ENCODE results near the gene GLDC. TPM values are rescaled to one million over a fixed set of nuclear protein-coding genes. Genes with fewer than 3 reads are reported as not detected.

Gene GLDC
- total RNA-seq, 1 experiment from 2014 or later = 145 TPM

DNA sequence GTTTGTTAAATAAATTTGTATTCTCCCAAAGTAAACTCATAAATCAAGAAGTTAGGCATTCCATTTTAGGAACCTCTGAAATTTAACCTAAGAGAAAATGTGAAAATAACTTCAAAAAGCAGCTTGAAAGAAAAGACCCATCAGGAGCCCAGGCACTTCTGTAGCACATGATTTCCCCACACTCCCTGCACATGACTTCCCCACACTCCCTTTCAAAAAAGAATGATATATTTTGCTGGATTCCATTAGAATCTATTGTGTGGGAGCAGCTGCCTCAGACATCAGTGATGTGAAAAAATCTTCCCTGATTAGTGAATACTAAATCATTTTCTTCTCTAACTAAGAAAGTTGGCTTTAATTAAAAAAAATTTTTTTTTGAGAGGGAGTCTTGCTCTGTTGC lies 83.3 kb downstream of the GLDC start:
- ATAC-seq = no peak
- H3K27ac Mint-ChIP-seq = no peak overlapping the region
- H3K36me3 Mint-ChIP-seq = peaks cover 62% of the 10 kb centered on the region
- no peaks in the 10 kb centered on the region for H3K9me3 Mint-ChIP-seq
- no peak overlapping the region for H3K4me3 Mint-ChIP-seq
- no peak for DNase-seq (ENCODE audit: low spot score)
- ChIA-PET POLR2A (no interaction called here), CTCF (no interaction called here)
- TF ChIP-seq, protein P1, sequence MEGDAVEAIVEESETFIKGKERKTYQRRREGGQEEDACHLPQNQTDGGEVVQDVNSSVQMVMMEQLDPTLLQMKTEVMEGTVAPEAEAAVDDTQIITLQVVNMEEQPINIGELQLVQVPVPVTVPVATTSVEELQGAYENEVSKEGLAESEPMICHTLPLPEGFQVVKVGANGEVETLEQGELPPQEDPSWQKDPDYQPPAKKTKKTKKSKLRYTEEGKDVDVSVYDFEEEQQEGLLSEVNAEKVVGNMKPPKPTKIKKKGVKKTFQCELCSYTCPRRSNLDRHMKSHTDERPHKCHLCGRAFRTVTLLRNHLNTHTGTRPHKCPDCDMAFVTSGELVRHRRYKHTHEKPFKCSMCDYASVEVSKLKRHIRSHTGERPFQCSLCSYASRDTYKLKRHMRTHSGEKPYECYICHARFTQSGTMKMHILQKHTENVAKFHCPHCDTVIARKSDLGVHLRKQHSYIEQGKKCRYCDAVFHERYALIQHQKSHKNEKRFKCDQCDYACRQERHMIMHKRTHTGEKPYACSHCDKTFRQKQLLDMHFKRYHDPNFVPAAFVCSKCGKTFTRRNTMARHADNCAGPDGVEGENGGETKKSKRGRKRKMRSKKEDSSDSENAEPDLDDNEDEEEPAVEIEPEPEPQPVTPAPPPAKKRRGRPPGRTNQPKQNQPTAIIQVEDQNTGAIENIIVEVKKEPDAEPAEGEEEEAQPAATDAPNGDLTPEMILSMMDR (IDR thresholded peaks at IDR 0.05) = no peak
- TF ChIP-seq, protein P2, sequence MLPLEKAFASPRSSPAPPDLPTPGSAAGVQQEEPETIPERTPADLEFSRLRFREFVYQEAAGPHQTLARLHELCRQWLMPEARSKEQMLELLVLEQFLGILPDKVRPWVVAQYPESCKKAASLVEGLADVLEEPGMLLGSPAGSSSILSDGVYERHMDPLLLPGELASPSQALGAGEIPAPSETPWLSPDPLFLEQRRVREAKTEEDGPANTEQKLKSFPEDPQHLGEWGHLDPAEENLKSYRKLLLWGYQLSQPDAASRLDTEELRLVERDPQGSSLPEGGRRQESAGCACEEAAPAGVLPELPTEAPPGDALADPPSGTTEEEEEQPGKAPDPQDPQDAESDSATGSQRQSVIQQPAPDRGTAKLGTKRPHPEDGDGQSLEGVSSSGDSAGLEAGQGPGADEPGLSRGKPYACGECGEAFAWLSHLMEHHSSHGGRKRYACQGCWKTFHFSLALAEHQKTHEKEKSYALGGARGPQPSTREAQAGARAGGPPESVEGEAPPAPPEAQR (CRISPR knock-in tag; IDR thresholded peaks at IDR 0.05) = no peak
- no peak for TF ChIP-seq CBFB (CRISPR knock-in tag; IDR thresholded peaks at IDR 0.05; ENCODE audit: low read depth)
- no peak for TF ChIP-seq ZNF121 (CRISPR knock-in tag; IDR thresholded peaks at IDR 0.05)
- TF ChIP-seq SMAD3 (CRISPR knock-in tag; IDR thresholded peaks at IDR 0.05; ENCODE audit: borderline replicate concordance) = no peak
- TF ChIP-seq RORB (CRISPR knock-in tag; IDR thresholded peaks at IDR 0.05) = no peak
- TF ChIP-seq ZNF317 (CRISPR knock-in tag; IDR thresholded peaks at IDR 0.05; ENCODE audit: borderline replicate concordance, low read depth) = no peak
- TF ChIP-seq TCF7 (CRISPR knock-in tag; IDR thresholded peaks at IDR 0.05; ENCODE audit: low read depth) = no peak
- TF ChIP-seq ETV6 (CRISPR knock-in tag; IDR thresholded peaks at IDR 0.05) = no peak
- TF ChIP-seq NR3C1 (CRISPR knock-in tag; conservative IDR thresholded peaks at IDR 0.05; ENCODE audit: low read depth) = no peak
- TF ChIP-seq, protein P3, sequence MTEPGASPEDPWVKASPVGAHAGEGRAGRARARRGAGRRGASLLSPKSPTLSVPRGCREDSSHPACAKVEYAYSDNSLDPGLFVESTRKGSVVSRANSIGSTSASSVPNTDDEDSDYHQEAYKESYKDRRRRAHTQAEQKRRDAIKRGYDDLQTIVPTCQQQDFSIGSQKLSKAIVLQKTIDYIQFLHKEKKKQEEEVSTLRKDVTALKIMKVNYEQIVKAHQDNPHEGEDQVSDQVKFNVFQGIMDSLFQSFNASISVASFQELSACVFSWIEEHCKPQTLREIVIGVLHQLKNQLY (CRISPR knock-in tag; IDR thresholded peaks at IDR 0.05) = no peak
- no peak for TF ChIP-seq RELA (CRISPR knock-in tag; IDR thresholded peaks at IDR 0.05; ENCODE audit: borderline replicate concordance)
- no peak for TF ChIP-seq HMGA2 (CRISPR knock-in tag; IDR thresholded peaks at IDR 0.05)
- TF ChIP-seq, protein P4, sequence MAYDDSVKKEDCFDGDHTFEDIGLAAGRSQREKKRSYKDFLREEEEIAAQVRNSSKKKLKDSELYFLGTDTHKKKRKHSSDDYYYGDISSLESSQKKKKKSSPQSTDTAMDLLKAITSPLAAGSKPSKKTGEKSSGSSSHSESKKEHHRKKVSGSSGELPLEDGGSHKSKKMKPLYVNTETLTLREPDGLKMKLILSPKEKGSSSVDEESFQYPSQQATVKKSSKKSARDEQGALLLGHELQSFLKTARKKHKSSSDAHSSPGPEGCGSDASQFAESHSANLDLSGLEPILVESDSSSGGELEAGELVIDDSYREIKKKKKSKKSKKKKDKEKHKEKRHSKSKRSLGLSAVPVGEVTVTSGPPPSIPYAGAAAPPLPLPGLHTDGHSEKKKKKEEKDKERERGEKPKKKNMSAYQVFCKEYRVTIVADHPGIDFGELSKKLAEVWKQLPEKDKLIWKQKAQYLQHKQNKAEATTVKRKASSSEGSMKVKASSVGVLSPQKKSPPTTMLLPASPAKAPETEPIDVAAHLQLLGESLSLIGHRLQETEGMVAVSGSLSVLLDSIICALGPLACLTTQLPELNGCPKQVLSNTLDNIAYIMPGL (CRISPR knock-in tag; IDR thresholded peaks at IDR 0.05) = no peak
- no peak for TF ChIP-seq ZNF396 (CRISPR knock-in tag; IDR thresholded peaks at IDR 0.05; ENCODE audit: borderline replicate concordance)
- TF ChIP-seq, protein P5, sequence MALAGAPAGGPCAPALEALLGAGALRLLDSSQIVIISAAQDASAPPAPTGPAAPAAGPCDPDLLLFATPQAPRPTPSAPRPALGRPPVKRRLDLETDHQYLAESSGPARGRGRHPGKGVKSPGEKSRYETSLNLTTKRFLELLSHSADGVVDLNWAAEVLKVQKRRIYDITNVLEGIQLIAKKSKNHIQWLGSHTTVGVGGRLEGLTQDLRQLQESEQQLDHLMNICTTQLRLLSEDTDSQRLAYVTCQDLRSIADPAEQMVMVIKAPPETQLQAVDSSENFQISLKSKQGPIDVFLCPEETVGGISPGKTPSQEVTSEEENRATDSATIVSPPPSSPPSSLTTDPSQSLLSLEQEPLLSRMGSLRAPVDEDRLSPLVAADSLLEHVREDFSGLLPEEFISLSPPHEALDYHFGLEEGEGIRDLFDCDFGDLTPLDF (CRISPR knock-in tag; IDR thresholded peaks at IDR 0.05) = no peak
- no peak for TF ChIP-seq ZNF416 (CRISPR knock-in tag; IDR thresholded peaks at IDR 0.05)
- peaks cover 13% of the 10 kb centered on the region for H3K4me1 Mint-ChIP-seq
- H3K27me3 Mint-ChIP-seq (ENCODE audit: low read depth) = no peaks in the 10 kb centered on the region

DNA sequence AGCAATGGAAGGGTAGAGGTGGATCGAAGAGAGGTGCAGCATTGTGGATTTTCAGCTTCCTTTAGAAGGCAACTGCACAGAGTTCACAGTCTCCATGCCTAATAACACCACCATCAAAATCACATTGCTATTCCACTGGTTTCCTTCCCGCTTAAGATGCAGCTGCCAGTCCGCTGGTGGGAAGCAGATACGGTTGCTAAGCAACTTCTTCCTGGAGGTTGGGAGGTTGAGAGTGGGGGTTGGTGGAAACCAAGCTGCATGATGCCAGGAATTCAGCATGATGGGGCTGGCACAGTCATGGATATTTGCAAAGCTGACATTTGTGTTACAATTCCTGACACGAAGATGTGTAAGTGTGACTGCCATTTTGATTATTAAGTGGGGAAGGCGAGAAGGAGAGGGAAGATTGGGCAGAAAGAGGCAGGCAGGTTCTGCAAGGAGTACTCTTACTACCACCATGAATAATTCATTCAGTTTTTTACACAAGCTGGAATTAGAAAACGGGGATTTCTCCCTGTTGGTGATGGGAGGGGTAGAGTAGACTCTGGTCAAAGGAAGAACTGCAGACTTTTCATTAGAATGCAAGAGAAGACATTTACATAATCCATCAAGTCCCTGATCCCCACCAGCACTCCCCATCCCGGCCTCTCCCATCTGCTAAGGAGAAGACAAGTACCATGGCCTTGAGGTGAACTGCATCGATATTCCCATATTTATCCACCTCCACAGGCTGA lies 87.5 kb downstream of the GLDC start:
- Mint-ChIP-seq H3K27ac (no peak overlapping the region; the same call in 1 of the 2 replicates), H3K27me3 (ENCODE audit: low read depth) (no peaks in the 10 kb centered on the region), H3K4me3 (no peak overlapping the region), H3K4me1 (peaks cover 13% of the 10 kb centered on the region), H3K9me3 (no peaks in the 10 kb centered on the region), H3K36me3 (peaks cover 73% of the 10 kb centered on the region)
- DNase-seq (ENCODE audit: low spot score) = no peak
- peak; percentile 44; the same call in 1 of the 2 replicates for ATAC-seq
- ChIA-PET CTCF (no interaction called here), POLR2A (no interaction called here)
- TF ChIP-seq, protein P6, sequence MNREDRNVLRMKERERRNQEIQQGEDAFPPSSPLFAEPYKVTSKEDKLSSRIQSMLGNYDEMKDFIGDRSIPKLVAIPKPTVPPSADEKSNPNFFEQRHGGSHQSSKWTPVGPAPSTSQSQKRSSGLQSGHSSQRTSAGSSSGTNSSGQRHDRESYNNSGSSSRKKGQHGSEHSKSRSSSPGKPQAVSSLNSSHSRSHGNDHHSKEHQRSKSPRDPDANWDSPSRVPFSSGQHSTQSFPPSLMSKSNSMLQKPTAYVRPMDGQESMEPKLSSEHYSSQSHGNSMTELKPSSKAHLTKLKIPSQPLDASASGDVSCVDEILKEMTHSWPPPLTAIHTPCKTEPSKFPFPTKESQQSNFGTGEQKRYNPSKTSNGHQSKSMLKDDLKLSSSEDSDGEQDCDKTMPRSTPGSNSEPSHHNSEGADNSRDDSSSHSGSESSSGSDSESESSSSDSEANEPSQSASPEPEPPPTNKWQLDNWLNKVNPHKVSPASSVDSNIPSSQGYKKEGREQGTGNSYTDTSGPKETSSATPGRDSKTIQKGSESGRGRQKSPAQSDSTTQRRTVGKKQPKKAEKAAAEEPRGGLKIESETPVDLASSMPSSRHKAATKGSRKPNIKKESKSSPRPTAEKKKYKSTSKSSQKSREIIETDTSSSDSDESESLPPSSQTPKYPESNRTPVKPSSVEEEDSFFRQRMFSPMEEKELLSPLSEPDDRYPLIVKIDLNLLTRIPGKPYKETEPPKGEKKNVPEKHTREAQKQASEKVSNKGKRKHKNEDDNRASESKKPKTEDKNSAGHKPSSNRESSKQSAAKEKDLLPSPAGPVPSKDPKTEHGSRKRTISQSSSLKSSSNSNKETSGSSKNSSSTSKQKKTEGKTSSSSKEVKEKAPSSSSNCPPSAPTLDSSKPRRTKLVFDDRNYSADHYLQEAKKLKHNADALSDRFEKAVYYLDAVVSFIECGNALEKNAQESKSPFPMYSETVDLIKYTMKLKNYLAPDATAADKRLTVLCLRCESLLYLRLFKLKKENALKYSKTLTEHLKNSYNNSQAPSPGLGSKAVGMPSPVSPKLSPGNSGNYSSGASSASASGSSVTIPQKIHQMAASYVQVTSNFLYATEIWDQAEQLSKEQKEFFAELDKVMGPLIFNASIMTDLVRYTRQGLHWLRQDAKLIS (CRISPR knock-in tag; IDR thresholded peaks at IDR 0.05; ENCODE audit: borderline replicate concordance) = no peak
- TF ChIP-seq, protein P7, sequence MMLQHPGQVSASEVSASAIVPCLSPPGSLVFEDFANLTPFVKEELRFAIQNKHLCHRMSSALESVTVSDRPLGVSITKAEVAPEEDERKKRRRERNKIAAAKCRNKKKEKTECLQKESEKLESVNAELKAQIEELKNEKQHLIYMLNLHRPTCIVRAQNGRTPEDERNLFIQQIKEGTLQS (CRISPR knock-in tag; conservative IDR thresholded peaks at IDR 0.05) = no peak
- TF ChIP-seq MXD4 (CRISPR knock-in tag; IDR thresholded peaks at IDR 0.05; ENCODE audit: borderline replicate concordance) (no peak), ATF1 (CRISPR knock-in tag; IDR thresholded peaks at IDR 0.05) (no peak)
- TF ChIP-seq, protein P8, sequence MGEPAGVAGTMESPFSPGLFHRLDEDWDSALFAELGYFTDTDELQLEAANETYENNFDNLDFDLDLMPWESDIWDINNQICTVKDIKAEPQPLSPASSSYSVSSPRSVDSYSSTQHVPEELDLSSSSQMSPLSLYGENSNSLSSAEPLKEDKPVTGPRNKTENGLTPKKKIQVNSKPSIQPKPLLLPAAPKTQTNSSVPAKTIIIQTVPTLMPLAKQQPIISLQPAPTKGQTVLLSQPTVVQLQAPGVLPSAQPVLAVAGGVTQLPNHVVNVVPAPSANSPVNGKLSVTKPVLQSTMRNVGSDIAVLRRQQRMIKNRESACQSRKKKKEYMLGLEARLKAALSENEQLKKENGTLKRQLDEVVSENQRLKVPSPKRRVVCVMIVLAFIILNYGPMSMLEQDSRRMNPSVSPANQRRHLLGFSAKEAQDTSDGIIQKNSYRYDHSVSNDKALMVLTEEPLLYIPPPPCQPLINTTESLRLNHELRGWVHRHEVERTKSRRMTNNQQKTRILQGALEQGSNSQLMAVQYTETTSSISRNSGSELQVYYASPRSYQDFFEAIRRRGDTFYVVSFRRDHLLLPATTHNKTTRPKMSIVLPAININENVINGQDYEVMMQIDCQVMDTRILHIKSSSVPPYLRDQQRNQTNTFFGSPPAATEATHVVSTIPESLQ (CRISPR knock-in tag; IDR thresholded peaks at IDR 0.05) = no peak

Measured in WTC11 (cell line).